ENCODE data around the gene AHI1.
A peak's percentile ranks its signal among the peaks of the same experiment; 100 is the strongest.

AHI1 gene

GRCh38 chr6:135286962-135287538, 210.5 kb downstream of the AHI1 start:
- no peak for DNase-seq

GRCh38 chr6:135285165-135285564, 212.4 kb downstream of the AHI1 start:
- no peak for DNase-seq

- no peak for DNase-seq
Observed at GRCh38 chr6:135283926-135284325, 213.6 kb downstream of the AHI1 start.

- no peak for DNase-seq
Observed at GRCh38 chr6:135282395-135282794, 215.1 kb downstream of the AHI1 start.

- no peak for DNase-seq
Observed at GRCh38 chr6:135281964-135282363, 215.6 kb downstream of the AHI1 start.

- no peak for DNase-seq
Observed at GRCh38 chr6:135281227-135281626, 216.3 kb downstream of the AHI1 start.

GRCh38 chr6:135280375-135281136, 217.0 kb downstream of the AHI1 start:
- DNase-seq, result no peak

- DNase-seq, result no peak
Observed at GRCh38 chr6:135277422-135277821, 220.1 kb downstream of the AHI1 start.

- DNase-seq, result no peak
Observed at GRCh38 chr6:135274561-135275293, 222.8 kb downstream of the AHI1 start.

- DNase-seq, result no peak
Observed at GRCh38 chr6:135271626-135272025, 225.9 kb downstream of the AHI1 start.

GRCh38 chr6:135270676-135271536, 226.6 kb downstream of the AHI1 start:
- DNase-seq, result peak; percentile 24

- peak; percentile 42 for DNase-seq
Observed at GRCh38 chr6:135269481-135269891, 228.1 kb downstream of the AHI1 start.

GRCh38 chr6:135268740-135269139, 228.8 kb downstream of the AHI1 start:
- no peak for DNase-seq

GRCh38 chr6:135268263-135268662, 229.3 kb downstream of the AHI1 start:
- no peak for DNase-seq

GRCh38 chr6:135267085-135267484, 230.5 kb downstream of the AHI1 start:
- peak; percentile 42 for DNase-seq

- DNase-seq, result no peak
Observed at GRCh38 chr6:135266675-135267074, 230.9 kb downstream of the AHI1 start.

- no peak for DNase-seq
Observed at GRCh38 chr6:135265278-135265677, 232.3 kb downstream of the AHI1 start.

- DNase-seq, result no peak
Observed at GRCh38 chr6:135261872-135262725, 235.4 kb downstream of the AHI1 start.

- DNase-seq, result no peak
Observed at GRCh38 chr6:135260612-135261011, 236.9 kb downstream of the AHI1 start.

- no peak for DNase-seq
Observed at GRCh38 chr6:135258970-135259369, 238.6 kb downstream of the AHI1 start.

GRCh38 chr6:135257631-135258405, 239.7 kb downstream of the AHI1 start:
- no peak for DNase-seq
